ENCODE results near the gene EHBP1L1. TPM values are rescaled to one million over a fixed set of nuclear protein-coding genes. Genes with fewer than 3 reads are reported as not detected.

EHBP1L1 gene
- total RNA-seq, 4 donors from 2014 or later: 40.5 to 71.0 (median 57.3) TPM

DNA sequence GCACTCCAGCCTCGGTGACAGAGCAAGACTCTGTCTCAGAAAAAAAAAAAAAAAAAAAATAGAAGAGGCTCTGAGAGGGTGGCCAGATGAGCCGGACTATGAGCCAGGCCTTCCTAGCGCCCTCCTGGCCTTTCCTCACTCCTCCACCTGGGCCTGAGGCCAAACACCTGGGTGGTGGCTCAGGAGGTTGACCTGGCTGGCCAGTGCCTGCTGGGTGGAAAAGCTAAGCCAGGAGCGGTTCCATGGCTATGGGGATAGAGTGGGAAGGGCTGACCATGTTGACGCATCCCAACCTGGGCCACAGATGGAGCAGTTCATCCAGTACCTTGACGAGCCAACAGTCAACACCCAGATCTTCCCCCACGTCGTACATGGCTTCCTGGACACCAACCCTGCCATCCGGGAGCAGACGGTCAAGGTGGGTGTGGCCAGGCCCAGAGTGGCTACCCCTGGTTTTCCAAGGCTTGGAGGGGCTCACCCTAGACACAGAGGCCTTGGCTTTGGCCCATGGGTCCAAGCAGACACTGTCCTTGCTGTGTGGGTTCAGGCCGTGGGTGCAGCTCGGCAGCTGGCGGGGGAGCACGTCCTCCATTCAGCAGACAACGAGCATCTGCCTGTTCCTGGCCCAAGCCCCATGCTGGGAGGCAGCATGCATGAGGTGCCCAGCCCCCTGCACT is 43.3 kb upstream of the EHBP1L1 start:
- 81 to 90% methylated on average over 11 to 13 of the region's 15 CpGs for WGBS, 2 donors
- intact Hi-C loops (cut with DNase I; ENCODE audit: low total_unique reads): no loop called here
- TF ChIP-seq, protein P1, sequence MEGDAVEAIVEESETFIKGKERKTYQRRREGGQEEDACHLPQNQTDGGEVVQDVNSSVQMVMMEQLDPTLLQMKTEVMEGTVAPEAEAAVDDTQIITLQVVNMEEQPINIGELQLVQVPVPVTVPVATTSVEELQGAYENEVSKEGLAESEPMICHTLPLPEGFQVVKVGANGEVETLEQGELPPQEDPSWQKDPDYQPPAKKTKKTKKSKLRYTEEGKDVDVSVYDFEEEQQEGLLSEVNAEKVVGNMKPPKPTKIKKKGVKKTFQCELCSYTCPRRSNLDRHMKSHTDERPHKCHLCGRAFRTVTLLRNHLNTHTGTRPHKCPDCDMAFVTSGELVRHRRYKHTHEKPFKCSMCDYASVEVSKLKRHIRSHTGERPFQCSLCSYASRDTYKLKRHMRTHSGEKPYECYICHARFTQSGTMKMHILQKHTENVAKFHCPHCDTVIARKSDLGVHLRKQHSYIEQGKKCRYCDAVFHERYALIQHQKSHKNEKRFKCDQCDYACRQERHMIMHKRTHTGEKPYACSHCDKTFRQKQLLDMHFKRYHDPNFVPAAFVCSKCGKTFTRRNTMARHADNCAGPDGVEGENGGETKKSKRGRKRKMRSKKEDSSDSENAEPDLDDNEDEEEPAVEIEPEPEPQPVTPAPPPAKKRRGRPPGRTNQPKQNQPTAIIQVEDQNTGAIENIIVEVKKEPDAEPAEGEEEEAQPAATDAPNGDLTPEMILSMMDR (IDR thresholded peaks at IDR 0.05): no peak
- TF ChIP-seq POLR2A (IDR thresholded peaks at IDR 0.05): no peak
- DNase-seq (ENCODE audit: low spot score in 2 of 2): no peak
- H3K4me3 ChIP-seq (ENCODE audit: low read depth, poor library complexity, severe bottlenecking): no peak overlapping the region

DNA sequence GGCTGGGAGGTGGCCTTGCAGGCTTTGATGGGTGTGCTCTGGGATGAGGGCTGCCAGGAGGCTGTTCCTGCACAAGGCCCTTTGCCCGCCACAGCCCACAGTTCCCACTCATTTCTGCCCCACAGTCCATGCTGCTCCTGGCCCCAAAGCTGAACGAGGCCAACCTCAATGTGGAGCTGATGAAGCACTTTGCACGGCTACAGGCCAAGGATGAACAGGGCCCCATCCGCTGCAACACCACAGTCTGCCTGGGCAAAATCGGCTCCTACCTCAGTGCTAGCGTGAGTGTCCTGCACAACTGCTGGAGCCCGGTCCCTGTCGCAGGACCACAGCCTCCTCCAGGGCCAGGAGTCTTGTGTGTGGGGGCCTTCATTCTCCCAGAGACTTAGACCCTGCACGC is 40.8 kb upstream of the EHBP1L1 start:
- TF ChIP-seq, protein P1 (IDR thresholded peaks at IDR 0.05): no peak
- no peak for TF ChIP-seq POLR2A (IDR thresholded peaks at IDR 0.05)
- WGBS, 2 donors: 83 to 88% methylated on average over 6 to 9 of the region's 9 CpGs
- H3K4me3 ChIP-seq (ENCODE audit: low read depth, poor library complexity, severe bottlenecking): no peak overlapping the region
- intact Hi-C loops (cut with DNase I; ENCODE audit: low total_unique reads): no loop called here
- DNase-seq (ENCODE audit: low spot score in 2 of 2): no peak

DNA sequence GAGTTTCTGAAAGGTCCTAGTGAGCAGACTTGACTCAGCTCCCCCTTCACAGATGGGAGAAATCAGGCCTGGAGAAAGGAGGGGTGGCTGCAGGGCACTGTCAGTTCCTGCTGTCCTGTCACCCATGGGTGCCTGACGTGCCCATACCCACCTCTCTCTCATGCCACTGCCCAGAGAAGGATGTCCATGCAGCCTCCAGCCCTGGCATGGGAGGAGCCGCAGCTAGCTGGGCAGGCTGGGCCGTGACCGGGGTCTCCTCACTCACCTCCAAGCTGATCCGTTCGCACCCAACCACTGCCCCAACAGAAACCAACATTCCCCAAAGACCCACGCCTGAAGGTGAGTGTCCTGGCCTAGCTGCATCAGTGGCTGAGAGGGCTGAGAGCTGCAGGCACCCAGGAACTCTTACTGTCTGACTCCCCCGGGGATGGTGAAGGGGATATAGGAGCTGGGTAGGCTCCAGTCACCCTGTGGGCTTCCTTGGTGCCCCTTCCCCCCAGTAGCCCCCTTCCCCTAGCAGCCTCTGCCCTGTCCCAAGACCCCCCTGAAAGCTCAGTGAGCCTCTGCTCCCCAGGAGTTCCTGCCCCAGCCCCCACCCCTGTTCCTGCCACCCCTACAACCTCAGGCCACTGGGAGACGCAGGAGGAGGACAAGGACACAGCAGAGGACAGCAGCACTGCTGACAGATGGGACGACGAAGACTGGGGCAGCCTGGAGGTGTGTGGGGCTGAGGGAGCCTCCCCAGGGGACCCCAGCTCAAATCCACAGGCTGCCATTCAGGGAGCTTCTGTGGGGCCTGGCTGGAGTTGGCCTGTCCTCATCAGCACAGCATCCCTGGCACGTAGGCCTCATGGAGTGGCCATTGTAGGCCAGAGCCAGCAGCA is 39.2 kb upstream of the EHBP1L1 start:
- no peak for DNase-seq (ENCODE audit: low spot score in 2 of 2)
- 85 to 87% methylated on average over 12 of the region's 12 CpGs for WGBS, 2 donors
- no peak overlapping the region for H3K4me3 ChIP-seq (ENCODE audit: low read depth, poor library complexity, severe bottlenecking)
- no peak for TF ChIP-seq POLR2A (IDR thresholded peaks at IDR 0.05)
- TF ChIP-seq, protein P1 (IDR thresholded peaks at IDR 0.05): no peak
- intact Hi-C loops (cut with DNase I; ENCODE audit: low total_unique reads): no loop called here

DNA sequence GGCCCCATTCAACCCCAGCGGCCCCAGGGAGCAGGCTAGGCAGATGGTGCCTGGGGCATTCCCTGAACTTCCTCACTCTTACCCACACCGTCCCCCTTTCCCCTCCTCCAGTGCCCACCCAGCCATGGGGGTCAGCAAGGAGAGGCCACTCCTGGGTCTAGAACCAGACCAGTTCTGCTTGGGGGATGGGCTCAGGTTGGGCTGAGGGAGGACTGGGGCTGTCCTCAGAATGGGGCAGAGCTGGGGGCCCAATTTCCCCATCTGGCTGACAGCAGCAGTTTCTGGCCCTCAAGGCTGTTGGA is 38.6 kb upstream of the EHBP1L1 start:
- WGBS, 2 donors: 86% methylated on average over 2 of the region's 2 CpGs; no CpG with 5 or more reads in 1 of the 2 donors
- TF ChIP-seq POLR2A (IDR thresholded peaks at IDR 0.05): no peak
- TF ChIP-seq, protein P1 (IDR thresholded peaks at IDR 0.05): no peak
- DNase-seq (ENCODE audit: low spot score in 2 of 2): no peak
- no peak overlapping the region for H3K4me3 ChIP-seq (ENCODE audit: low read depth, poor library complexity, severe bottlenecking)
- intact Hi-C loops (cut with DNase I; ENCODE audit: low total_unique reads): no loop called here

DNA sequence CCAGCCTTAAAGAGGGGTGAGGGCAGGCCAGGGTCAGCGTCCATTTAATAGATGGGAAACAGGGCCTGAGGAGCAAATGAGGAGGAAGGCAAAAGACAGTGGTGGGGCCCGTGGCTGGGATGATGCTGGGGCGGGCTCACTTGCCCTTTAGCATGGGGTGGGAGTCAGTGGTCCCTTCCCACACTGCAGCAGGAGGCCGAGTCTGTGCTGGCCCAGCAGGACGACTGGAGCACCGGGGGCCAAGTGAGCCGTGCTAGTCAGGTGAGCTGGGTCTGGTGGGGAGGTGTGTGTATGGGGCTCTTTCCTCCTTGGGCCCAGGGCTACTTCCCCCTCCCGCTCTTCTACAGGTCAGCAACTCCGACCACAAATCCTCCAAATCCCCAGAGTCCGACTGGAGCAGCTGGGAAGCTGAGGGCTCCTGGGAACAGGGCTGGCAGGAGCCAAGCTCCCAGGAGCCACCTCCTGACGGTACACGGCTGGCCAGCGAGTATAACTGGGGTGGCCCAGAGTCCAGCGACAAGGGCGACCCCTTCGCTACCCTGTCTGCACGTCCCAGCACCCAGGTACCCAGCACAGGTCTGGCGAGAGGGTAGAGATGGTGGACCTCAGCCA is 38.1 kb upstream of the EHBP1L1 start:
- TF ChIP-seq, protein P1 (IDR thresholded peaks at IDR 0.05): no peak
- no peak for TF ChIP-seq POLR2A (IDR thresholded peaks at IDR 0.05)
- H3K4me3 ChIP-seq (ENCODE audit: low read depth, poor library complexity, severe bottlenecking): no peak overlapping the region
- intact Hi-C loops (cut with DNase I; ENCODE audit: low total_unique reads): no loop called here
- 81 to 86% methylated on average over 13 to 15 of the region's 18 CpGs for WGBS, 2 donors
- no peak for DNase-seq (ENCODE audit: low spot score in 2 of 2)

Data from lower leg skin (tissue), 4 donors.